Thymus (tissue), 14 donors: ENCODE results near the gene CUTA. TPM values are rescaled to one million over a fixed set of nuclear protein-coding genes. Genes with fewer than 3 reads are reported as not detected.

Experiments
- DNase-seq, 9 donors: peaks; one replicate each; pipeline ENCODE4 v3.0.0-alpha.2; 2013; ENCODE audit warnings: low spot score in 9 of 9, low read depth in 6 of 9, missing footprints in 1 of 9
- H3K27ac ChIP-seq, 2 donors: one replicate each; pipeline ENCODE4 v1.5.1; 2013; ENCODE audit warnings: control low read depth in 1 of 2, low read depth in 1 of 2, low read length in 1 of 2, mild to moderate bottlenecking in 1 of 2, moderate library complexity in 1 of 2
- H3K27me3 ChIP-seq, 2 donors: one replicate each; pipeline ENCODE4 v1.5.1; 2013; ENCODE audit warnings: low read length in 1 of 2; ENCODE audit not compliant: control insufficient read depth in 2 of 2, insufficient read depth in 1 of 2
- H3K36me3 ChIP-seq, 2 donors: one replicate each; pipeline ENCODE4 v1.5.1; 2013; ENCODE audit warnings: low read length in 1 of 2, mild to moderate bottlenecking in 1 of 2, moderate library complexity in 1 of 2; ENCODE audit not compliant: control insufficient read depth in 2 of 2, insufficient read depth in 2 of 2
- H3K4me1 ChIP-seq, 2 donors: one replicate each; pipeline ENCODE4 v1.5.1; 2013; ENCODE audit warnings: low read length in 2 of 2; ENCODE audit not compliant: control insufficient read depth in 2 of 2, insufficient read depth in 2 of 2
- H3K4me3 ChIP-seq, 2 donors: one replicate each; pipeline ENCODE4 v1.5.1; 2013; ENCODE audit warnings: low read length in 2 of 2, control low read depth in 1 of 2, mild to moderate bottlenecking in 1 of 2
- H3K9me3 ChIP-seq, 2 donors: one replicate each; pipeline ENCODE4 v1.5.1; 2013; ENCODE audit warnings: low read length in 1 of 2, mild to moderate bottlenecking in 1 of 2; ENCODE audit not compliant: control insufficient read depth in 2 of 2, insufficient read depth in 1 of 2
- WGBS: extraction: QIAGEN DNeasy Blood & Tissue Kit; methylation state at CpG from one replicate; pipeline ENCODE4 v1.1.7; 2013; 5-methylcytosine and 5-hydroxymethylcytosine counted together
- long read RNA-seq, 10 donors: transcript quantifications; one replicate each; lab custom pipeline, GENCODE V29; 2026
- polyA plus RNA-seq: library from polyadenylated mRNA; stranded (reverse); fragments of 200-250 nt; gene quantifications from one replicate; pipeline ENCODE4 v1.2.3, GENCODE V29; 2013
- total RNA-seq: library from RNA; stranded (reverse); fragments of 120-200 nt; gene quantifications from one replicate; pipeline ENCODE4 v1.2.4, GENCODE V29; 2013
- donor health status: healthy.

Gene CUTA
- 136 TPM for total RNA-seq
- polyA plus RNA-seq, result 199 TPM
- long read RNA-seq, donor 1, transcript CUTA-210 (6 exons, 769 nt), result major isoform, 5 of 9 reads
- long read RNA-seq, donor 1, partial matches to known transcripts, result 0 of 9 reads
- long read RNA-seq, donor 1, other reads (novel, unspliced or antisense), result 0 of 9 reads
- long read RNA-seq, donor 2, result 0 reads
- long read RNA-seq, donor 3, transcript CUTA-205 (5 exons, 1,054 nt), result minor isoform, 17 of 109 reads
- long read RNA-seq, donor 3, transcript CUTA-203 (6 exons, 937 nt), result minor isoform, 21 of 109 reads
- long read RNA-seq, donor 3, transcript CUTA-214 (6 exons, 661 nt), result minor isoform, 8 of 109 reads
- long read RNA-seq, donor 3, transcript CUTA-210 (6 exons, 769 nt), result major isoform, 59 of 109 reads
- long read RNA-seq, donor 3, partial matches to known transcripts, result 0 of 109 reads
- long read RNA-seq, donor 3, other reads (novel, unspliced or antisense), result 0 of 109 reads
- long read RNA-seq, donor 4, transcript CUTA-203 (6 exons, 937 nt), result minor isoform, 7 of 46 reads
- long read RNA-seq, donor 4, transcript CUTA-205 (5 exons, 1,054 nt), result minor isoform, 12 of 46 reads
- long read RNA-seq, donor 4, transcript CUTA-214 (6 exons, 661 nt), result minor isoform, 9 of 46 reads
- long read RNA-seq, donor 4, transcript CUTA-210 (6 exons, 769 nt), result major isoform, 15 of 46 reads
- long read RNA-seq, donor 4, partial matches to known transcripts, result 0 of 46 reads
- long read RNA-seq, donor 4, other reads (novel, unspliced or antisense), result 0 of 46 reads
- long read RNA-seq, donor 5, transcript CUTA-214 (6 exons, 661 nt), result minor isoform, 18 of 153 reads
- long read RNA-seq, donor 5, transcript CUTA-205 (5 exons, 1,054 nt), result minor isoform, 26 of 153 reads
- long read RNA-seq, donor 5, transcript CUTA-203 (6 exons, 937 nt), result minor isoform, 27 of 153 reads
- long read RNA-seq, donor 5, transcript CUTA-210 (6 exons, 769 nt), result major isoform, 67 of 153 reads
- long read RNA-seq, donor 5, partial matches to known transcripts, result 8 of 153 reads
- long read RNA-seq, donor 5, other reads (novel, unspliced or antisense), result 0 of 153 reads
- long read RNA-seq, donor 6, transcript CUTA-214 (6 exons, 661 nt), result minor isoform, 12 of 61 reads
- long read RNA-seq, donor 6, transcript CUTA-205 (5 exons, 1,054 nt), result minor isoform, 12 of 61 reads
- long read RNA-seq, donor 6, transcript CUTA-203 (6 exons, 937 nt), result minor isoform, 12 of 61 reads
- long read RNA-seq, donor 6, transcript CUTA-210 (6 exons, 769 nt), result major isoform, 25 of 61 reads
- long read RNA-seq, donor 6, partial matches to known transcripts, result 0 of 61 reads
- long read RNA-seq, donor 6, other reads (novel, unspliced or antisense), result 0 of 61 reads
- long read RNA-seq, donor 7, transcript CUTA-205 (5 exons, 1,054 nt), result minor isoform, 24 of 112 reads
- long read RNA-seq, donor 7, transcript CUTA-210 (6 exons, 769 nt), result major isoform, 51 of 112 reads
- long read RNA-seq, donor 7, transcript CUTA-203 (6 exons, 937 nt), result minor isoform, 22 of 112 reads
- long read RNA-seq, donor 7, transcript CUTA-214 (6 exons, 661 nt), result minor isoform, 7 of 112 reads
- long read RNA-seq, donor 7, partial matches to known transcripts, result 5 of 112 reads
- long read RNA-seq, donor 7, other reads (novel, unspliced or antisense), result 0 of 112 reads
- long read RNA-seq, donor 8, transcript CUTA-205 (5 exons, 1,054 nt), result minor isoform, 6 of 34 reads
- long read RNA-seq, donor 8, transcript CUTA-203 (6 exons, 937 nt), result minor isoform, 7 of 34 reads
- long read RNA-seq, donor 8, transcript CUTA-210 (6 exons, 769 nt), result major isoform, 15 of 34 reads
- long read RNA-seq, donor 8, transcript CUTA-214 (6 exons, 661 nt), result minor isoform, 6 of 34 reads
- long read RNA-seq, donor 8, partial matches to known transcripts, result 0 of 34 reads
- long read RNA-seq, donor 8, other reads (novel, unspliced or antisense), result 0 of 34 reads
- long read RNA-seq, donor 9, transcript CUTA-210 (6 exons, 769 nt), result major isoform, 30 of 64 reads
- long read RNA-seq, donor 9, transcript CUTA-203 (6 exons, 937 nt), result minor isoform, 17 of 64 reads
- long read RNA-seq, donor 9, transcript CUTA-205 (5 exons, 1,054 nt), result minor isoform, 6 of 64 reads
- long read RNA-seq, donor 9, transcript CUTA-214 (6 exons, 661 nt), result minor isoform, 10 of 64 reads
- long read RNA-seq, donor 9, partial matches to known transcripts, result 0 of 64 reads
- long read RNA-seq, donor 9, other reads (novel, unspliced or antisense), result 0 of 64 reads
- long read RNA-seq, donor 10, transcript CUTA-203 (6 exons, 937 nt), result minor isoform, 9 of 77 reads
- long read RNA-seq, donor 10, transcript CUTA-214 (6 exons, 661 nt), result minor isoform, 12 of 77 reads
- long read RNA-seq, donor 10, transcript CUTA-205 (5 exons, 1,054 nt), result minor isoform, 15 of 77 reads
- long read RNA-seq, donor 10, transcript CUTA-210 (6 exons, 769 nt), result major isoform, 40 of 77 reads
- long read RNA-seq, donor 10, partial matches to known transcripts, result 0 of 77 reads
- long read RNA-seq, donor 10, other reads (novel, unspliced or antisense), result 0 of 77 reads

- peaks cover 35 to 37% of the 10 kb centered on the region in 2 donors for H3K36me3 ChIP-seq
- H3K27me3 ChIP-seq, result no peaks in the 10 kb centered on the region
- H3K4me3 ChIP-seq, result peak within 1 kb of the TSS; percentile 71 to 79
- H3K27ac ChIP-seq, result peak within 1 kb of the TSS; percentile 94 to 98
- peak; percentile 97 to 100 (median 99) for DNase-seq
- peaks cover 37 to 50% of the 10 kb centered on the region in 2 donors for H3K4me1 ChIP-seq
- under 1% methylated on average over 51 of the region's 51 CpGs for WGBS
- H3K9me3 ChIP-seq, result peaks cover 0 to 3% of the 10 kb centered on the region in 2 donors
These were observed at the start of gene CUTA for GRCh38 chr6:33417903-33418689. TSS of gene CUTA (minus strand) at chr6:33418107. CDS start at chr6:33418000, 107 bp downstream.

- H3K36me3 ChIP-seq, result no peaks in the 10 kb centered on the region
- WGBS, result 95% methylated on average over 7 of the region's 7 CpGs
- DNase-seq, result no peak
- no peaks in the 10 kb centered on the region for H3K4me1 ChIP-seq
- no peak overlapping the region for H3K27ac ChIP-seq
- no peaks in the 10 kb centered on the region for H3K9me3 ChIP-seq
- H3K4me3 ChIP-seq, result no peak overlapping the region
- no peaks in the 10 kb centered on the region for H3K27me3 ChIP-seq
These were observed 49.2 kb upstream of the CUTA start for GRCh38 chr6:33467091-33467490.

- DNase-seq, result no peak
- 97% methylated on average over 4 of the region's 4 CpGs for WGBS
- Histone ChIP-seq H3K27me3 (no peaks in the 10 kb centered on the region), H3K36me3 (no peaks in the 10 kb centered on the region), H3K4me1 (no peaks in the 10 kb centered on the region), H3K4me3 (no peak overlapping the region), H3K27ac (no peak overlapping the region), H3K9me3 (no peaks in the 10 kb centered on the region)
These were observed 48.3 kb upstream of the CUTA start for GRCh38 chr6:33466075-33466735.

GRCh38 chr6:33459226-33459625 lies 41.3 kb upstream of the CUTA start:
- DNase-seq, result no peak
- WGBS, result 98% methylated on average over 2 of the region's 2 CpGs
- H3K27ac ChIP-seq, result no peak overlapping the region

GRCh38 chr6:33458676-33459075 lies 40.8 kb upstream of the CUTA start:
- Histone ChIP-seq H3K27me3 (no peaks in the 10 kb centered on the region), H3K27ac (no peak overlapping the region), H3K4me3 (no peak overlapping the region), H3K4me1 (peaks cover 5 to 10% of the 10 kb centered on the region in 2 donors), H3K9me3 (no peaks in the 10 kb centered on the region), H3K36me3 (peaks cover 5 to 10% of the 10 kb centered on the region in 2 donors)
- 93% methylated on average over 3 of the region's 3 CpGs for WGBS
- DNase-seq, result no peak

More at GRCh38 chr6:33459226-33459625, 41.3 kb upstream of the CUTA start:
- Histone ChIP-seq H3K4me3 (no peak overlapping the region), H3K9me3 (no peaks in the 10 kb centered on the region), H3K36me3 (peaks cover 5 to 10% of the 10 kb centered on the region in 2 donors), H3K4me1 (peaks cover 5 to 9% of the 10 kb centered on the region in 2 donors), H3K27me3 (no peaks in the 10 kb centered on the region)

- no peaks in the 10 kb centered on the region for H3K9me3 ChIP-seq
- WGBS, result 98% methylated on average over 12 of the region's 12 CpGs
- DNase-seq, result no peak
- H3K27me3 ChIP-seq, result no peaks in the 10 kb centered on the region
- peaks cover 5 to 10% of the 10 kb centered on the region in 2 donors for H3K36me3 ChIP-seq
- no peak overlapping the region for H3K27ac ChIP-seq
- H3K4me1 ChIP-seq, result peaks cover 12 to 23% of the 10 kb centered on the region in 2 donors
- no peak overlapping the region for H3K4me3 ChIP-seq
These were observed 38.2 kb upstream of the CUTA start for GRCh38 chr6:33456156-33456555.
